Suprapubic skin (tissue), 3 donors: ENCODE results near the gene ALG12.

Source experiments
- POLR2A ChIP-seq, 2 donors: fragments of 450-650 bp; IDR thresholded peaks; one replicate each; pipeline ENCODE4 v1.6.1; 2017; ENCODE audit warnings: antibody characterized with exemption in 2 of 2, mild to moderate bottlenecking in 2 of 2, moderate library complexity in 2 of 2
- TF ChIP-seq, protein P1 (sequence below), 2 donors: fragments of 200-600 bp in 1 of 2; fragments of 450-650 bp in 1 of 2; sonication (generic) in 1 of 2; IDR thresholded peaks; one replicate each; pipeline ENCODE4 v1.5.1; 2016 to 2019; ENCODE audit warnings: antibody characterized with exemption in 2 of 2, mild to moderate bottlenecking in 1 of 2, moderate library complexity in 1 of 2

DNA sequence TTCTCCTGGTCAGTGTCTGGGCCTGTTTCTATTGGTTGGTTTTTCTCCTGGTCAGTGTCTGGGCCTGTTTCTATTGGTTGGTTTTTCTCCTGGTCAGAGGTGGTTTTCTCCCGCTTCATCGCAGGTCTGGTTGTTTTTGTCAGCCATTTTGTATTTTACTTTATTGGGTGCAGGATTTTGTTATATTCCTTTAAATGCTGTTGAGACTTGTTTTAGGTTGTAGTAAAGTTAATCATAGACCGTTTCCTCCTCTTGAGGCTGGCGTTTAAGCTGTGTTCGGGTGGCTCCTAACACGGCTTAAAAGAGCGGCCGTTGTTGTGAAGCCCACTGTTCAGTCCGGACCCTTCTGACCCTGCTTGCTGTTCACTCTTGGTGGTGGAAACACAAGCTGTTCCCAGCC is 38.4 kb downstream of the ALG12 start:
- TF ChIP-seq, protein P1, sequence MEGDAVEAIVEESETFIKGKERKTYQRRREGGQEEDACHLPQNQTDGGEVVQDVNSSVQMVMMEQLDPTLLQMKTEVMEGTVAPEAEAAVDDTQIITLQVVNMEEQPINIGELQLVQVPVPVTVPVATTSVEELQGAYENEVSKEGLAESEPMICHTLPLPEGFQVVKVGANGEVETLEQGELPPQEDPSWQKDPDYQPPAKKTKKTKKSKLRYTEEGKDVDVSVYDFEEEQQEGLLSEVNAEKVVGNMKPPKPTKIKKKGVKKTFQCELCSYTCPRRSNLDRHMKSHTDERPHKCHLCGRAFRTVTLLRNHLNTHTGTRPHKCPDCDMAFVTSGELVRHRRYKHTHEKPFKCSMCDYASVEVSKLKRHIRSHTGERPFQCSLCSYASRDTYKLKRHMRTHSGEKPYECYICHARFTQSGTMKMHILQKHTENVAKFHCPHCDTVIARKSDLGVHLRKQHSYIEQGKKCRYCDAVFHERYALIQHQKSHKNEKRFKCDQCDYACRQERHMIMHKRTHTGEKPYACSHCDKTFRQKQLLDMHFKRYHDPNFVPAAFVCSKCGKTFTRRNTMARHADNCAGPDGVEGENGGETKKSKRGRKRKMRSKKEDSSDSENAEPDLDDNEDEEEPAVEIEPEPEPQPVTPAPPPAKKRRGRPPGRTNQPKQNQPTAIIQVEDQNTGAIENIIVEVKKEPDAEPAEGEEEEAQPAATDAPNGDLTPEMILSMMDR (IDR thresholded peaks at IDR 0.05), result no peak
- no peak for TF ChIP-seq POLR2A (IDR thresholded peaks at IDR 0.05)
